HepG2 (cell line): ENCODE results near the gene U2AF1L4. TPM values are rescaled to one million over a fixed set of nuclear protein-coding genes. Genes with fewer than 3 reads are reported as not detected.
A peak's percentile ranks its signal among the peaks of the same experiment; 100 is the strongest.

Experiments
- ATF7 ChIP-seq, 2 experiments: fragments of 450-650 bp in 1 of 2; sonication (generic) in 1 of 2; formaldehyde crosslinking in 1 of 2; IDR thresholded peaks; 2 replicates each; pipeline versions ENCODE4 v1.4.0 to v1.6.1; 2016 to 2020; ENCODE audit warnings: antibody characterized with exemption in 1 of 2, mild to moderate bottlenecking in 1 of 2, missing genetic modification reagents in 1 of 2
- CBX2 ChIP-seq, 2 experiments: fragments of 200-600 bp in 1 of 2; sonication (generic); formaldehyde crosslinking in 1 of 2; IDR thresholded peaks; 2 replicates each; pipeline versions ENCODE4 v1.7.0 to v1.8.1; 2018 to 2022; ENCODE audit warnings: low read depth in 2 of 2, low read length in 1 of 2, mild to moderate bottlenecking in 1 of 2, missing genetic modification reagents in 1 of 2
- CREB1 ChIP-seq, 2 experiments: fragments of 450-650 bp in 1 of 2; IDR thresholded peaks; 2 replicates each; pipeline ENCODE4 v1.6.1; 2016 to 2017; ENCODE audit warnings: control low read depth in 1 of 2, mild to moderate bottlenecking in 1 of 2, missing compliant biosample characterization in 1 of 2, missing genetic modification characterization in 1 of 2
- DMAP1 ChIP-seq: IDR thresholded peaks from 2 replicates; pipeline ENCODE4 v1.6.1; 2016
- EP300 ChIP-seq, 3 experiments: sonication (generic) in 1 of 3; formaldehyde crosslinking in 1 of 3; IDR thresholded peaks; 2 replicates each; pipeline versions ENCODE4 v1.5.1 to v1.6.1; 2011 to 2020; ENCODE audit warnings: low read depth in 2 of 3, low read length in 2 of 3, borderline replicate concordance in 1 of 3, improper control_type of control experiment in 1 of 3, mild to moderate bottlenecking in 1 of 3, missing genetic modification reagents in 1 of 3, moderate library complexity in 1 of 3
- FOXO1 ChIP-seq: sonication (generic); formaldehyde crosslinking; IDR thresholded peaks from 2 replicates; pipeline ENCODE4 v1.4.0; 2020; ENCODE audit warnings: missing genetic modification reagents
- HNF4G ChIP-seq, 2 experiments: sonication (generic) in 1 of 2; formaldehyde crosslinking in 1 of 2; IDR thresholded peaks; 2 replicates each; pipeline versions ENCODE4 v1.4.0 to v1.6.1; 2011 to 2020; ENCODE audit warnings: borderline replicate concordance in 2 of 2, low read depth in 2 of 2, mild to moderate bottlenecking in 2 of 2, low read length in 1 of 2, missing genetic modification reagents in 1 of 2, moderate library complexity in 1 of 2
- LCORL ChIP-seq, 2 experiments: fragments of 450-650 bp in 1 of 2; sonication (generic) in 1 of 2; formaldehyde crosslinking in 1 of 2; IDR thresholded peaks; 2 replicates each; pipeline versions ENCODE4 v1.5.0 to v1.6.1; 2017 to 2020; ENCODE audit warnings: antibody characterized with exemption in 1 of 2, missing genetic modification reagents in 1 of 2
- MAZ ChIP-seq, 2 experiments: sonication (generic) in 1 of 2; formaldehyde crosslinking in 1 of 2; IDR thresholded peaks; 2 replicates each; pipeline versions ENCODE4 v1.5.0 to v1.6.1; 2012 to 2020; ENCODE audit warnings: low read depth in 2 of 2, mild to moderate bottlenecking in 2 of 2, borderline replicate concordance in 1 of 2, improper control_type of control experiment in 1 of 2, low read length in 1 of 2, missing genetic modification reagents in 1 of 2, moderate library complexity in 1 of 2
- PAX8 ChIP-seq: sonication (generic); formaldehyde crosslinking; IDR thresholded peaks from 2 replicates; pipeline ENCODE4 v1.8.0; 2022; ENCODE audit warnings: mild to moderate bottlenecking, missing genetic modification reagents, borderline replicate concordance
- POLR2G ChIP-seq: fragments of 200-400 bp; formaldehyde crosslinking; IDR thresholded peaks from 2 replicates; pipeline ENCODE4 v1.6.1; 2018; ENCODE audit warnings: mild to moderate bottlenecking, low read depth, low read length, moderate library complexity
- PRPF4 ChIP-seq: fragments of 200-400 bp; formaldehyde crosslinking; IDR thresholded peaks from 2 replicates; pipeline ENCODE4 v1.6.1; 2016; ENCODE audit warnings: low read length, low read depth; ENCODE audit not compliant: poor library complexity, severe bottlenecking
- RBAK ChIP-seq: sonication (generic); formaldehyde crosslinking; IDR thresholded peaks from 2 replicates; pipeline ENCODE4 v1.5.1; 2020; ENCODE audit warnings: mild to moderate bottlenecking, missing genetic modification reagents
- REXO4 ChIP-seq: sonication (generic); formaldehyde crosslinking; IDR thresholded peaks from 2 replicates; pipeline ENCODE4 v1.8.0; 2022; ENCODE audit warnings: missing genetic modification reagents, mild to moderate bottlenecking, borderline replicate concordance
- TEAD3 ChIP-seq: optimal IDR thresholded peaks from 2 replicates; pipeline ENCODE3; 2016; ENCODE audit warnings: borderline replicate concordance
- ZNF775 ChIP-seq: sonication (generic); formaldehyde crosslinking; IDR thresholded peaks from 2 replicates; pipeline ENCODE4 v1.4.0; 2020; ENCODE audit warnings: missing genetic modification reagents, mild to moderate bottlenecking, moderate library complexity, borderline replicate concordance
- polyA plus RNA-seq, 8 experiments: library from polyadenylated mRNA; depleted of rRNA in 3 of 8; stranded (reverse) in 7 of 8; unstranded in 1 of 8; fragments of >200 nt; fragmentation: Illumina TruSeq in 4 of 8; extraction: Trizol in 4 of 8; gene quantifications; 2 replicates each; pipeline versions ENCODE4 v1.2.1 to v1.2.3, GENCODE V29; 2011 to 2016; ENCODE audit warnings: low read depth in 4 of 8, missing spikeins in 1 of 8, mixed read lengths in 1 of 8; ENCODE audit not compliant: insufficient read depth in 1 of 8
- total RNA-seq, 5 experiments: library from RNA; depleted of rRNA; stranded (reverse); fragments of >200 nt; fragmentation: Illumina TruSeq; extraction: Trizol; gene quantifications; 2 replicates each; pipeline ENCODE4 v1.2.3, GENCODE V29; 2016; ENCODE audit warnings: low read depth in 1 of 5
- TF ChIP-seq, protein P1 (sequence below): sonication (generic); formaldehyde crosslinking; IDR thresholded peaks from 2 replicates; pipeline ENCODE4 v1.4.0; 2020; ENCODE audit warnings: missing genetic modification reagents
- TF ChIP-seq, protein P2 (sequence below): sonication (generic); formaldehyde crosslinking; IDR thresholded peaks from 2 replicates; pipeline ENCODE4 v1.4.0; 2020; ENCODE audit warnings: low read depth, mild to moderate bottlenecking, missing genetic modification reagents
- TF ChIP-seq, protein P3 (sequence below): sonication (generic); formaldehyde crosslinking; IDR thresholded peaks from 2 replicates; pipeline ENCODE4 v1.4.0; 2020; ENCODE audit warnings: missing genetic modification reagents, borderline replicate concordance

U2AF1L4 gene
- total and polyA plus RNA-seq, 2 of the 13 experiments (the other 11 are each of a cell fraction or from before 2014, with no cell fraction given): 7.9 to 15.4 TPM

DNA sequence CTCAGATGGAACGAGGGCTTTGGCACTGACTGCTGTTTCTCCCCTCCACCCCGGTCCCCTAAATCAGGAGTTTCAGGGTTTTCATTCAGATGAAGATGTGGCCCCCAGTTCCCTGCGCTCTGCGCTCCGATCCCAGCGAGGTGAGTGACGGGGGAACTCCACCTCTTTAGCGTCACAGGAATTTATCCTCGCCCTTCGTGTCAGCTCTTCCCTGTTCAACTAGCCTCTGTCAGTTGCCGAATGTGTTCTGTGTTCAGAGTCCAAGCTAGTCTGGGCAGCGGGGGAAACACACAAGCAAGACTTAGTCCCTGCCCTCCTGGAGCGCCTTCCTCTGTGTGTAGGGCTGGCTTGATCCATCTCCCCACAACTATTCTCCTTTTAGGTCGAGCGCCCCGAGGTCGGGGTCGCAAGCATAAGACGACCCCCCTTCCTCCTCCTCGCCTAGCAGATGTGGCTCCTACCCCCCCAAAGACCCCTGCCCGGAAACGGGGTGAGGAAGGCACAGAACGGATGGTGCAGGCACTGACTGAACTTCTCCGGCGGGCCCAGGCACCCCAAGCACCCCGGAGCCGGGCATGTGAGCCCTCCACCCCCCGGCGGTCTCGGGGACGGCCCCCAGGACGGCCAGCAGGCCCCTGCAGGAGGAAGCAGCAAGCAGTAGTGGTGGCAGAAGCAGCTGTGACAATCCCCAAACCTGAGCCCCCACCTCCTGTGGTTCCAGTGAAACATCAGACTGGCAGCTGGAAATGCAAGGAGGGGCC lies 25.6 kb downstream of the U2AF1L4 start (continued):
- TF ChIP-seq LCORL (IDR thresholded peaks at IDR 0.05): no peak
- TF ChIP-seq LCORL (CRISPR knock-in tag; IDR thresholded peaks at IDR 0.05): peak; percentile 70
- peak; percentile 29; the same call in 1 of the 2 replicates for TF ChIP-seq HNF4G (IDR thresholded peaks at IDR 0.05; ENCODE audit: borderline replicate concordance, low read depth, low read length)
- no peak for TF ChIP-seq HNF4G (CRISPR knock-in tag; IDR thresholded peaks at IDR 0.05; ENCODE audit: borderline replicate concordance, low read depth)
- no peak for TF ChIP-seq ZNF775 (CRISPR knock-in tag)
- TF ChIP-seq, protein P1, sequence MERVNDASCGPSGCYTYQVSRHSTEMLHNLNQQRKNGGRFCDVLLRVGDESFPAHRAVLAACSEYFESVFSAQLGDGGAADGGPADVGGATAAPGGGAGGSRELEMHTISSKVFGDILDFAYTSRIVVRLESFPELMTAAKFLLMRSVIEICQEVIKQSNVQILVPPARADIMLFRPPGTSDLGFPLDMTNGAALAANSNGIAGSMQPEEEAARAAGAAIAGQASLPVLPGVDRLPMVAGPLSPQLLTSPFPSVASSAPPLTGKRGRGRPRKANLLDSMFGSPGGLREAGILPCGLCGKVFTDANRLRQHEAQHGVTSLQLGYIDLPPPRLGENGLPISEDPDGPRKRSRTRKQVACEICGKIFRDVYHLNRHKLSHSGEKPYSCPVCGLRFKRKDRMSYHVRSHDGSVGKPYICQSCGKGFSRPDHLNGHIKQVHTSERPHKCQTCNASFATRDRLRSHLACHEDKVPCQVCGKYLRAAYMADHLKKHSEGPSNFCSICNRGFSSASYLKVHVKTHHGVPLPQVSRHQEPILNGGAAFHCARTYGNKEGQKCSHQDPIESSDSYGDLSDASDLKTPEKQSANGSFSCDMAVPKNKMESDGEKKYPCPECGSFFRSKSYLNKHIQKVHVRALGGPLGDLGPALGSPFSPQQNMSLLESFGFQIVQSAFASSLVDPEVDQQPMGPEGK (CRISPR knock-in tag): 0 out of 2 replicates have a peak, but pooled peaks have one; percentile 32
- TF ChIP-seq, protein P2, sequence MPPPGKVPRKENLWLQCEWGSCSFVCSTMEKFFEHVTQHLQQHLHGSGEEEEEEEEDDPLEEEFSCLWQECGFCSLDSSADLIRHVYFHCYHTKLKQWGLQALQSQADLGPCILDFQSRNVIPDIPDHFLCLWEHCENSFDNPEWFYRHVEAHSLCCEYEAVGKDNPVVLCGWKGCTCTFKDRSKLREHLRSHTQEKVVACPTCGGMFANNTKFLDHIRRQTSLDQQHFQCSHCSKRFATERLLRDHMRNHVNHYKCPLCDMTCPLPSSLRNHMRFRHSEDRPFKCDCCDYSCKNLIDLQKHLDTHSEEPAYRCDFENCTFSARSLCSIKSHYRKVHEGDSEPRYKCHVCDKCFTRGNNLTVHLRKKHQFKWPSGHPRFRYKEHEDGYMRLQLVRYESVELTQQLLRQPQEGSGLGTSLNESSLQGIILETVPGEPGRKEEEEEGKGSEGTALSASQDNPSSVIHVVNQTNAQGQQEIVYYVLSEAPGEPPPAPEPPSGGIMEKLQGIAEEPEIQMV: no peak
- TF ChIP-seq MAZ (IDR thresholded peaks at IDR 0.05; ENCODE audit: borderline replicate concordance, low read depth, low read length): 0 out of 2 replicates have a peak, but pooled peaks have one; percentile 38
- TF ChIP-seq MAZ (CRISPR knock-in tag; IDR thresholded peaks at IDR 0.05; ENCODE audit: low read depth): no peak
- no peak; the same call in 1 of the 2 replicates for TF ChIP-seq POLR2G
- TF ChIP-seq RBAK: no peak
- TF ChIP-seq ATF7 (IDR thresholded peaks at IDR 0.05): no peak
- TF ChIP-seq ATF7 (CRISPR knock-in tag; IDR thresholded peaks at IDR 0.05): no peak
- TF ChIP-seq EP300 (IDR thresholded peaks at IDR 0.05; ENCODE audit: low read depth in 2 of 2, low read length in 2 of 2): no peak
- TF ChIP-seq EP300 (CRISPR knock-in tag; IDR thresholded peaks at IDR 0.05; ENCODE audit: borderline replicate concordance): no peak
- no peak for TF ChIP-seq CBX2 (IDR thresholded peaks at IDR 0.05; ENCODE audit: low read depth, low read length)
- no peak for TF ChIP-seq CBX2 (CRISPR knock-in tag; IDR thresholded peaks at IDR 0.05; ENCODE audit: low read depth)
- TF ChIP-seq, protein P3, sequence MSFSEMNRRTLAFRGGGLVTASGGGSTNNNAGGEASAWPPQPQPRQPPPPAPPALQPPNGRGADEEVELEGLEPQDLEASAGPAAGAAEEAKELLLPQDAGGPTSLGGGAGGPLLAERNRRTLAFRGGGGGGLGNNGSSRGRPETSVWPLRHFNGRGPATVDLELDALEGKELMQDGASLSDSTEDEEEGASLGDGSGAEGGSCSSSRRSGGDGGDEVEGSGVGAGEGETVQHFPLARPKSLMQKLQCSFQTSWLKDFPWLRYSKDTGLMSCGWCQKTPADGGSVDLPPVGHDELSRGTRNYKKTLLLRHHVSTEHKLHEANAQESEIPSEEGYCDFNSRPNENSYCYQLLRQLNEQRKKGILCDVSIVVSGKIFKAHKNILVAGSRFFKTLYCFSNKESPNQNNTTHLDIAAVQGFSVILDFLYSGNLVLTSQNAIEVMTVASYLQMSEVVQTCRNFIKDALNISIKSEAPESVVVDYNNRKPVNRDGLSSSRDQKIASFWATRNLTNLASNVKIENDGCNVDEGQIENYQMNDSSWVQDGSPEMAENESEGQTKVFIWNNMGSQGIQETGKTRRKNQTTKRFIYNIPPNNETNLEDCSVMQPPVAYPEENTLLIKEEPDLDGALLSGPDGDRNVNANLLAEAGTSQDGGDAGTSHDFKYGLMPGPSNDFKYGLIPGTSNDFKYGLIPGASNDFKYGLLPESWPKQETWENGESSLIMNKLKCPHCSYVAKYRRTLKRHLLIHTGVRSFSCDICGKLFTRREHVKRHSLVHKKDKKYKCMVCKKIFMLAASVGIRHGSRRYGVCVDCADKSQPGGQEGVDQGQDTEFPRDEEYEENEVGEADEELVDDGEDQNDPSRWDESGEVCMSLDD (CRISPR knock-in tag): no peak
- TF ChIP-seq PAX8 (CRISPR knock-in tag): no peak
- no peak for TF ChIP-seq PRPF4
- TF ChIP-seq TEAD3 (CRISPR knock-in tag): peak; percentile 7
- 0 out of 2 replicates have a peak, but pooled peaks have one; percentile 18 for TF ChIP-seq FOXO1 (CRISPR knock-in tag)
- TF ChIP-seq DMAP1 (CRISPR knock-in tag): no peak
- TF ChIP-seq CREB1 (IDR thresholded peaks at IDR 0.05): peak; percentile 66
- no peak for TF ChIP-seq CREB1 (CRISPR knock-in tag; IDR thresholded peaks at IDR 0.05)
- no peak for TF ChIP-seq REXO4 (CRISPR knock-in tag)
